Sigmoid colon (tissue), 3 donors: ENCODE data around the gene RBM23.

ENCODE experiments used
- POLR2A ChIP-seq, 2 donors: fragments of 450-650 bp; IDR thresholded peaks; one replicate each; pipeline ENCODE4 v1.6.1; 2016; ENCODE audit warnings: antibody characterized with exemption in 2 of 2, mild to moderate bottlenecking in 2 of 2, moderate library complexity in 2 of 2
- TF ChIP-seq, protein P1 (sequence below), 4 experiments: fragments of 450-650 bp in 3 of 4; fragments of 200-600 bp in 1 of 4; IDR thresholded peaks; one replicate each; pipeline ENCODE4 v1.5.1; 2016 to 2019; ENCODE audit warnings: antibody characterized with exemption in 4 of 4, mild to moderate bottlenecking in 3 of 4, moderate library complexity in 2 of 4

DNA sequence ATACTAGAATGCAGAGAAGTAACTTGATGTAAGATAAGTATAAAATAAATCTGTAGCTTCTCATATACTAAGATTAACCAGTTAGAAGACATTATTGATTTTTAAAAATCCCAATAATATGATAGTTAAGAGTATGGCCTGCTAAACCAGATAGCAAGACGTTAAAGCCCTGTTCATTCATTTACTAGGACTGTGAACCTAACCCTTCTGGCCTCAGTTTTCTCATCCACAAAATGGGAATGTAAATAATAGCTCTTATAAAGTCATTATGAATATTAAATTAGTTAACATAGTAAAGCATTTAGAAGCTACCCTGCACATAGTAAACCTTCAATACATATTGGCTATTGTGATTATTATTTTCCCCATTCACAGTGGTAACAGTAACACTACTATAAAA lies 16.2 kb upstream of the RBM23 start:
- TF ChIP-seq, protein P1, sequence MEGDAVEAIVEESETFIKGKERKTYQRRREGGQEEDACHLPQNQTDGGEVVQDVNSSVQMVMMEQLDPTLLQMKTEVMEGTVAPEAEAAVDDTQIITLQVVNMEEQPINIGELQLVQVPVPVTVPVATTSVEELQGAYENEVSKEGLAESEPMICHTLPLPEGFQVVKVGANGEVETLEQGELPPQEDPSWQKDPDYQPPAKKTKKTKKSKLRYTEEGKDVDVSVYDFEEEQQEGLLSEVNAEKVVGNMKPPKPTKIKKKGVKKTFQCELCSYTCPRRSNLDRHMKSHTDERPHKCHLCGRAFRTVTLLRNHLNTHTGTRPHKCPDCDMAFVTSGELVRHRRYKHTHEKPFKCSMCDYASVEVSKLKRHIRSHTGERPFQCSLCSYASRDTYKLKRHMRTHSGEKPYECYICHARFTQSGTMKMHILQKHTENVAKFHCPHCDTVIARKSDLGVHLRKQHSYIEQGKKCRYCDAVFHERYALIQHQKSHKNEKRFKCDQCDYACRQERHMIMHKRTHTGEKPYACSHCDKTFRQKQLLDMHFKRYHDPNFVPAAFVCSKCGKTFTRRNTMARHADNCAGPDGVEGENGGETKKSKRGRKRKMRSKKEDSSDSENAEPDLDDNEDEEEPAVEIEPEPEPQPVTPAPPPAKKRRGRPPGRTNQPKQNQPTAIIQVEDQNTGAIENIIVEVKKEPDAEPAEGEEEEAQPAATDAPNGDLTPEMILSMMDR (IDR thresholded peaks at IDR 0.05) = no peak
- no peak for TF ChIP-seq POLR2A (IDR thresholded peaks at IDR 0.05)
